Measurements from ENCODE around the gene ZCCHC14.

- TF ChIP-seq CTCF (IDR thresholded peaks at IDR 0.05) (no peak), POLR2A (IDR thresholded peaks at IDR 0.05) (no peak)
These were observed 101.4 kb downstream of the ZCCHC14 start for GRCh38 chr16:87391324-87391949.
